PC-9 (cell line): ENCODE data around the gene RBMX2.

ENCODE experiments used
- CTCF ChIP-seq: fragments of 200-600 bp; sonication (generic); conservative IDR thresholded peaks from 2 replicates; pipeline ENCODE4 v1.6.1; 2017; ENCODE audit warnings: mixed run types, antibody characterized with exemption, mild to moderate bottlenecking, moderate library complexity
- EZH2 ChIP-seq: fragments of 200-600 bp; sonication (generic); IDR thresholded peaks from 2 replicates; pipeline ENCODE4 v1.8.0; 2017; ENCODE audit warnings: antibody characterized with exemption, low read depth

- TF ChIP-seq CTCF = no peak
- no peak for TF ChIP-seq EZH2
Observed at GRCh38 chrX:130418740-130419139, 17.0 kb downstream of the RBMX2 start.
